Large intestine (tissue), 3 donors: ENCODE measurements around the gene ZDHHC14. TPM values are rescaled to one million over a fixed set of nuclear protein-coding genes. Genes with fewer than 3 reads are reported as not detected.

ENCODE experiments used
- DNase-seq, 2 donors: peaks; one replicate each; pipeline versions ENCODE4 v3.0.0 to v3.0.0-alpha.2; 2013
- H3K27ac ChIP-seq: one replicate; pipeline ENCODE4 v1.5.1; 2013; ENCODE audit warnings: low read length
- H3K27me3 ChIP-seq: 2 replicates; pipeline ENCODE4 v1.6.1; 2013; ENCODE audit warnings: low read length; ENCODE audit not compliant: control insufficient read depth, insufficient read depth
- H3K36me3 ChIP-seq: 2 replicates; pipeline ENCODE4 v1.6.1; 2013; ENCODE audit warnings: low read length; ENCODE audit not compliant: control insufficient read depth, insufficient read depth
- H3K4me1 ChIP-seq: one replicate; pipeline ENCODE4 v1.6.1; 2013; ENCODE audit warnings: low read length; ENCODE audit not compliant: control insufficient read depth, insufficient read depth
- H3K4me3 ChIP-seq: one replicate; pipeline ENCODE4 v1.5.1; 2013; ENCODE audit warnings: low read length
- H3K9me3 ChIP-seq: one replicate; pipeline ENCODE4 v1.6.1; 2013; ENCODE audit warnings: mild to moderate bottlenecking, low read depth, low read length, moderate library complexity; ENCODE audit not compliant: control insufficient read depth
- WGBS: methylation state at CpG from one replicate; pipeline ENCODE4 v1.1.5; 2013; ENCODE audit warnings: low lambda C conversion rate; ENCODE audit not compliant: insufficient coverage; 5-methylcytosine and 5-hydroxymethylcytosine counted together
- polyA plus RNA-seq: library from polyadenylated mRNA; unstranded; fragments of 120-200 nt; gene quantifications from one replicate; pipeline ENCODE4 v1.2.1, GENCODE V29; 2013

Gene ZDHHC14
- polyA plus RNA-seq, 1 donor, result 26.5 TPM

DNA sequence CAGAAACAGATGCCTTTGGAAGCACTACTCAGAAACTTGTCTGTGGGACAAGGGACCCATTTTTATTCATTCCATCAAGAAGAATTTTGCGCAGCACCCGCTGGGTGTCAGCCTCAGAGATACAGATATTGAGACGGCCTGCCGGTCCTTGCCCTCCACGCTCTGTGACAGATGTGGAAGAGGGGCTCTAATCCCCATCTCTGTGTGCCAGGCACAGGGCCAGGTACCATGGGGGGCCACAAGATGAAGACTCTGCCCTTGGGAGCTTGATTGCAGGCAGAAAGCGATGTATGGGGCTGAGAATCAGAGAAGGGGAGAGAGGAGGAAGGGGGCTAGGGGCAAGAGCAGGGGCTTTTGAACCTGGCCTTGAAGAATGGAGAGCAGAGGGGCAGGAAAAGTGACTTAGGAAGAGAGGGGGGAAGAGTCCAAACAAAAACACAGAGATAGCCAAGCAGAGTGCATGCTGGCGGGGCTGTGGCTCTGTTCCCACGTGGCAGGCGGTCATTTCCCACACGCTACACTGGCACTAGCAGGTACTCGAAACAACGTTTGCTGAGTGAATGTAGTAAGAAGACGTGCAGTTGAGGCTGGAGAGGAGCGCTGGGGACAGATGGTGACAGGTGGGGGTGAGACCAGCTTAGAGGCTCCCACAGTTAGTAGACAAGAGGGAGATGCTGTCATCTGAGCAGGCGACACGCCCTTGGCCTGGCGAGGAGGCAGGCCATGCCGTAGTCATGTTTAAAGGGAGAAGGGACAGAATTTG, 271.8 kb downstream of the ZDHHC14 start:
- Histone ChIP-seq H3K27ac (no peak overlapping the region), H3K4me1 (no peaks in the 10 kb centered on the region), H3K9me3 (no peaks in the 10 kb centered on the region), H3K27me3 (no peaks in the 10 kb centered on the region), H3K4me3 (no peak overlapping the region), H3K36me3 (peaks cover 52% of the 10 kb centered on the region)
- 83% methylated on average over 1 of the region's 18 CpGs for WGBS
- DNase-seq, result no peak

DNA sequence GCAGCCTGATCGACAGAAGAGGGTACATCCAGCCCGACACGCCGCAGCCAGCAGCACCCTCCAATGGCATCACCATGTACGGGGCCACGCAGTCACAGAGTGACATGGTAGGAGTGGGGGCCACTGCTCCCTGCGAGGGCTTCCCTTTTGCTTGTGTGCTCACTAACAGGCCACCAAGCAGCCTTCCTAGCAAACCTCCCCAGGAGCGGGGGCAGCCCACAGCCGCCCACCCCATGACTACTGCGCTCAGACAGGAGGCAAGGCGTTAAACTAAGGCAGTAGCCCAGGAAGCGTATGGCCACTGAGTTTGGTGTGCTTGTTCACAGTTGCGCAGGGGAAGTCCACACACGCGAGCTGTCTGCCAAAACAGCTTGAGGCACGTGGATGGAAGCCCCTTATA, 272.5 kb downstream of the ZDHHC14 start:
- no peaks in the 10 kb centered on the region for H3K4me1 ChIP-seq
- H3K4me3 ChIP-seq, result no peak overlapping the region
- peaks cover 47% of the 10 kb centered on the region for H3K36me3 ChIP-seq
- no peak overlapping the region for H3K27ac ChIP-seq
- no peaks in the 10 kb centered on the region for H3K27me3 ChIP-seq
- WGBS, result no CpG with 5 or more reads among the region's 16 CpGs
- no peaks in the 10 kb centered on the region for H3K9me3 ChIP-seq
- DNase-seq, result no peak

DNA sequence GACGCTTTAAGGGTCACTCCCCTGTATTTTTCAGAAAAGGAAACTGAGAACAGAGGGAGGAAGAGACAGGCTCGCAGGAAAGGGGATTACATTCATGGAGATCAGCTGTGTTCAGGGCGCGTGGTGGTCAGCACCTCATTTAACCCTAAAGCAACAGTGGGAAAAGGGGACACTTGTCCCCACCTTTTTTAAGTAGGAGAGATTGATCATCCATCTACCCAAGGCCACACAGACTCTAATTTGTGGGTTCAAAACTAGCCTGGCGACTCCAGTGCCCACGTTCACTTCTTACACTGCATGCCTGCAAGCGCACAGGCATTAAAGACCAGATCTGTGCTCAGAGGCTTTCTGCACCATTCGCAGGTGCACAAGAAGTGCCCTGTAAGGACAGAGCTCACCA, 274.1 kb downstream of the ZDHHC14 start:
- Histone ChIP-seq H3K9me3 (no peaks in the 10 kb centered on the region), H3K36me3 (peaks cover 46% of the 10 kb centered on the region)
- WGBS, result no CpG with 5 or more reads among the region's 8 CpGs

GRCh38 chr6:157656437-157656997, 275.5 kb downstream of the ZDHHC14 start:
- Histone ChIP-seq H3K27ac (no peak overlapping the region), H3K4me1 (no peaks in the 10 kb centered on the region), H3K4me3 (no peak overlapping the region), H3K36me3 (peaks cover 45% of the 10 kb centered on the region), H3K9me3 (no peaks in the 10 kb centered on the region), H3K27me3 (no peaks in the 10 kb centered on the region)
- DNase-seq, result no peak
- no CpG with 5 or more reads among the region's 7 CpGs for WGBS

More for the DNA sequence above, 274.1 kb downstream of the ZDHHC14 start:
- H3K4me1 ChIP-seq, result no peaks in the 10 kb centered on the region
- no peak for DNase-seq
- H3K27me3 ChIP-seq, result no peaks in the 10 kb centered on the region
- H3K4me3 ChIP-seq, result no peak overlapping the region
- no peak overlapping the region for H3K27ac ChIP-seq

GRCh38 chr6:157657754-157658153, 276.8 kb downstream of the ZDHHC14 start:
- Histone ChIP-seq H3K27me3 (no peaks in the 10 kb centered on the region), H3K27ac (no peak overlapping the region), H3K4me3 (no peak overlapping the region), H3K4me1 (no peaks in the 10 kb centered on the region), H3K9me3 (no peaks in the 10 kb centered on the region), H3K36me3 (peaks cover 42% of the 10 kb centered on the region)
- WGBS, result 100% methylated on average over 3 of the region's 5 CpGs
- no peak for DNase-seq

DNA sequence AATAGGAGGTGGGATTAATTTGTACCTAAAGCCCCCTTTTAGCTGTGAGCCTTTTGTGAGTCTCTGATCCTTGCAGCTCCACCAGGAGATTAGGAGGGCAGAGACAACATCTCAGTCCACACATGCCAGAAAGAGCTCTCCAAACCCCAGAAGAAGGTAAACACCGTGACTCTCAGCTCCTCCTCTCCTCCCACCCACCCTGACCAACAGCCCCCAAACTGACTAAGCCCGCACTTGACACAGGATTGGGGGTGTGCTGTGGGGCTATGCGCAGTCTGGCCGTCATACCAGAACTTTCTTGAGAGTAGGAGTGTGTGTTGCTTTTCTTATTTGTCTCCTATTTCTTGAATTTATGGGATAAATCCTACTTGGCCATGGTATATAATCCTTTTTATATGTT, 277.3 kb downstream of the ZDHHC14 start:
- Histone ChIP-seq H3K9me3 (no peaks in the 10 kb centered on the region), H3K4me1 (no peaks in the 10 kb centered on the region), H3K4me3 (no peak overlapping the region), H3K36me3 (peaks cover 41% of the 10 kb centered on the region), H3K27me3 (no peaks in the 10 kb centered on the region), H3K27ac (no peak overlapping the region)
- 100% methylated on average over 2 of the region's 4 CpGs for WGBS
- DNase-seq, result no peak

DNA sequence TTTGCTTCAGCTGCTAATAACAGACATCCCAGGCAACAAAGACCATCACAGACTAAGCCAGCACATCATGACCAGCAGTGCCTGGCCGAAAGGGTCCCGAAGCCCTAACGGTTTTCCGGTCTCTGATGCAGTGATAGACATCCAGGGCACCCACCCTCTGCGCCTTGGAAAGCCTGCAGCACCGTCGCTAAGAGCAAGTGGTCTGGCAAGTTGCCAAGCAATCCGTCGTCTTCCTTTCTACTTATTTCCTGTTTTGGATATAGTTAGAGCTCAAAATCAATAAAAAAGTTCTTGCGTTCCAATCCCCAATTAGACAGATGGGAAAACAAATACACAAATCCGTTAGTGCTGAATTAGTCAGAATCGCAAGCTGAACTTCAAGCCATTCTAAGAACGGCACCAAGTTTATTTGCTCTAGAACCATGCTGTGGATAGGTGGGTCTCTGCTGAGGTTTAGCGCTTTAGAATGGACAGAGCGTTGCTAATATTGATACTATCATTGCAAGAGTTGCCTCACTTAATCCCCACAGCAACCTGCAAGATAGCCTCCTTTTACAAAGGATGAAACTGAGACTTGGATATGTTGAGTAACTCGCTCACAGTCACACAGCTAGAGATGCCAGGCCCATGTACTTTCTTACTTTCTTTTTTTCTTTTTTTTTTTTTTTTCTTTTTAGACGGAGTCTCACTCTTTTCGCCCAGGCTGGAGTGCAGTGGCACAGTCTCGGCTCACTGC, 278.7 kb downstream of the ZDHHC14 start:
- no CpG with 5 or more reads among the region's 19 CpGs for WGBS
- Histone ChIP-seq H3K4me1 (no peaks in the 10 kb centered on the region), H3K27me3 (no peaks in the 10 kb centered on the region), H3K4me3 (no peak overlapping the region), H3K9me3 (no peaks in the 10 kb centered on the region), H3K36me3 (peaks cover 36% of the 10 kb centered on the region), H3K27ac (no peak overlapping the region)
- peak in 1 of 2 donors; percentile 12 for DNase-seq

DNA sequence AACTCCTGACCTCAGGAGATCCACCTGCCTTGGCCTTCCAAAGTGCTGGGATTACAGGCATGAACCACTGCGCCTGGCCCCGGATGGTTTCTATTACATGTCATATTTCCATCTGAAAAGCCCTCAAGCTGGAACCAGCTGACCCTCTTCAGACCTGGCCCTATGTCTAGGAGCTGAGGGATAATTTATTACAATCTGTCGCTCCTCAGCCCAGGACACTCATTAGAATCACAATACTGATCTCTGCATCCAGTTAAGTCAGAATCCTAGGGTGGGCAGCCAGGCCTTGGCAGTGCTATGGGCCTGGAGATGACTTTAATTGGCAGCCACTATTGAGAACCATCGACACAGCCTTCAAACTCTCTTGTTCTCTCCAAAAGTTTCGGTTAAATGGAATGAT, 279.4 kb downstream of the ZDHHC14 start:
- DNase-seq, result no peak
- no CpG with 5 or more reads among the region's 5 CpGs for WGBS

DNA sequence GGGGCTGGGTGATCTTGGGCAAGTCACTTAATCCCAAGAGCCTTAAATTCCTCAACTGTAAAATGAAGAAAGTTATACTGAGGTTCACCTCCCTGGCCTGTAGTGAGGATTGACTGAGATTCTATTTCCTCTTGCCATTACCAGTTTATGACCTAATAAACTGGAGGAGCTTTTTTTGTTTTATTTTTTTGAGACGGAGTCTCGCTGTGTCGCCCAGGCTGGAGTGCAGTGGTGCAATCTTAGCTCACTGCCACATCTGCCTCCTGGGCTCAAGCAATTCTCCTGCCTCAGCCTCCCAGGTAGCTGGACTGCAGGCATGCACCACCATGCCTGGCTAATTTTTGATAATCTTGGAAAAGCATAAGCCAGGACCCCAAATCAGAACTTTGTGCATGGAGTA, 280.7 kb downstream of the ZDHHC14 start:
- Histone ChIP-seq H3K4me3 (no peak overlapping the region), H3K27me3 (no peaks in the 10 kb centered on the region), H3K4me1 (no peaks in the 10 kb centered on the region), H3K27ac (no peak overlapping the region), H3K9me3 (no peaks in the 10 kb centered on the region), H3K36me3 (peaks cover 24% of the 10 kb centered on the region)
- no peak for DNase-seq
- no CpG with 5 or more reads among the region's 3 CpGs for WGBS

More for the DNA sequence above, 279.4 kb downstream of the ZDHHC14 start:
- no peaks in the 10 kb centered on the region for H3K27me3 ChIP-seq
- H3K27ac ChIP-seq, result no peak overlapping the region
- no peaks in the 10 kb centered on the region for H3K4me1 ChIP-seq
- no peaks in the 10 kb centered on the region for H3K9me3 ChIP-seq
- H3K4me3 ChIP-seq, result no peak overlapping the region
- peaks cover 30% of the 10 kb centered on the region for H3K36me3 ChIP-seq

DNA sequence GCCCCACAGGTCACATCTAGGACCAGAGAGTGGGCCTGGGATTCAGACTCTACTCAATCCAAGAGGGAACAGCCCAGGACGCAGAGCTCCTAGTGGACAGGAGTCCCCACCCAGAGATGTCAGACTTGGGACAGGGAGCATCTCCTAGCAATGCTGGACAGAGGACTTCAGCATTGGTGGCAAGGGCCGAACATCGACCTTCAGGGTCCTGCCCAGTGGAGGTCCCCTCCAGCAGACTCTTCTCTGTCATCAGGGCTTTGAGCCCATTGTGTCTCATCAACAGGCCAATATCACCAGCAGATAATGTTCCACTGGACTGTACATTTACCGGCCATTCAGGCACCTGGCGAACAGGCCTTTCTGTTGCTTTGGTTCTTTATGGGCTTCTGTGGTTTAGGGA, 282.3 kb downstream of the ZDHHC14 start:
- H3K4me1 ChIP-seq, result no peaks in the 10 kb centered on the region
- H3K36me3 ChIP-seq, result peaks cover 17% of the 10 kb centered on the region
- no peak overlapping the region for H3K4me3 ChIP-seq
- no CpG with 5 or more reads among the region's 5 CpGs for WGBS
- DNase-seq, result no peak
- no peaks in the 10 kb centered on the region for H3K27me3 ChIP-seq
- H3K27ac ChIP-seq, result no peak overlapping the region
- H3K9me3 ChIP-seq, result no peaks in the 10 kb centered on the region
